Measurements from ENCODE around the gene TNFRSF9.

DNA sequence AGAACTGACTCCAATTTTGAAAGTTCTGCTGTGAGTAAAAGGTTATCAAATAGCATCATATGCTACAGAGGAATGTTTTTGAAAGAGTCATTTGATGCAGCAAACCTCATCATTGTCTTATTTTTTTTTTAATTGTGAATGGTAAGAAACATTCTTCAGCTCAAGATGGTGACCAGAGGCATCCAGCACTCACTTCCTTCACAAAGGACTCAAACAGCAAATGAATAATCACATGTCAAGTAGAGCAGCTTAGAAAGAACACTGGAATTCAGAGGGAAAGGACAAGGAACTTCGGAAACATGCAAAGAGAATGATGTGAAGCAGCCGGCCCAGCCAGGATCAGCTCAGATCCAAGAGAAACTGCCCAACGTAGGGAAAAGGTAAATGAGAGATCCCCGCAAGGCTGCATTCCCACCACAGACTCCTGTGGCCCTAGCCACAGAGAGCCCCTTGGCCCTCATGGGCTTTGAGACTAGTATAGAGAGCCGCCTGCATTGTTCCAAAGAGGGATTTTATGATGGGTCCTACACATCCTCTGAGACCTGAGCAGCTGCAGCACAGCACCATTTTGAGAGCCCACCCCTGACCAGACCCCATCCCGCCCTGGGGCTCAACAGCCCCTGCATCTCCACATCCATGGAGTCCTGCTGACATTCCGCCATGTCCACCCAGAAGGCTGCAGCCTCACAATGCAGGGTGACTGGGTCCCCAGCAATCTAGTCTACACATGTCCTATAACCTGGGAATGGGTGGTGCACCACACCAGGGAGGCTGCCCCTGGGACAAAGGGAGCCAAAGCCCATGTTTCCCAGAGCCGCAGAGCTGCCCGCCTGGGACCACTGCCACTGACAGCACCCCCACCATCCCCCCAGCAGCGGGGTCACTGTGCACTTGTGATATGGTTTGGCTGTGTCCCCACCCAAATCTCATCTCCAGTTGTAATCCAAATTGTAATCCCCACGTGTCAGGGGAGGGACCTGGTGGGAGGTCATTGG lies 66.5 kb downstream of the TNFRSF9 start:
- no peak for TF ChIP-seq POLR2A (IDR thresholded peaks at IDR 0.05)
- TF ChIP-seq, protein P1, sequence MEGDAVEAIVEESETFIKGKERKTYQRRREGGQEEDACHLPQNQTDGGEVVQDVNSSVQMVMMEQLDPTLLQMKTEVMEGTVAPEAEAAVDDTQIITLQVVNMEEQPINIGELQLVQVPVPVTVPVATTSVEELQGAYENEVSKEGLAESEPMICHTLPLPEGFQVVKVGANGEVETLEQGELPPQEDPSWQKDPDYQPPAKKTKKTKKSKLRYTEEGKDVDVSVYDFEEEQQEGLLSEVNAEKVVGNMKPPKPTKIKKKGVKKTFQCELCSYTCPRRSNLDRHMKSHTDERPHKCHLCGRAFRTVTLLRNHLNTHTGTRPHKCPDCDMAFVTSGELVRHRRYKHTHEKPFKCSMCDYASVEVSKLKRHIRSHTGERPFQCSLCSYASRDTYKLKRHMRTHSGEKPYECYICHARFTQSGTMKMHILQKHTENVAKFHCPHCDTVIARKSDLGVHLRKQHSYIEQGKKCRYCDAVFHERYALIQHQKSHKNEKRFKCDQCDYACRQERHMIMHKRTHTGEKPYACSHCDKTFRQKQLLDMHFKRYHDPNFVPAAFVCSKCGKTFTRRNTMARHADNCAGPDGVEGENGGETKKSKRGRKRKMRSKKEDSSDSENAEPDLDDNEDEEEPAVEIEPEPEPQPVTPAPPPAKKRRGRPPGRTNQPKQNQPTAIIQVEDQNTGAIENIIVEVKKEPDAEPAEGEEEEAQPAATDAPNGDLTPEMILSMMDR (IDR thresholded peaks at IDR 0.05 in 4 of 5, conservative IDR thresholded peaks at IDR 0.05 in 1 of 5) = no peak
